B cell (primary cell): ENCODE measurements around the gene IGFN1. TPM values are rescaled to one million over a fixed set of nuclear protein-coding genes. Genes with fewer than 3 reads are reported as not detected.

Source experiments
- ATAC-seq: fragments of 200-7000 bp; cut with Tn5 transposase; one replicate; pipeline ENCODE4 v1.10.0; 2021; ENCODE audit warnings: low read depth, mild to moderate bottlenecking, moderate number of reproducible peaks, moderate library complexity
- CTCF ChIA-PET: fragments of 350-600 bp; sonication (Branson Sonifier 250); formaldehyde crosslinking; loops from one replicate; lab custom pipeline; 2021; ENCODE audit warnings: antibody characterized with exemption, inconsistent platforms; lab: Charles Lee
- POLR2A ChIA-PET: fragments of 350-600 bp; sonication (Branson Sonifier 250); formaldehyde crosslinking; loops from one replicate; lab custom pipeline; 2021; ENCODE audit warnings: antibody characterized with exemption; lab: Charles Lee
- DNase-seq: peaks from one replicate; pipeline ENCODE4 v3.0.0; 2013
- H2AFZ ChIP-seq: 2 replicates; pipeline ENCODE4 v1.6.1; 2012; ENCODE audit warnings: mild to moderate bottlenecking, low read depth, low read length; ENCODE audit not compliant: insufficient read depth, poor library complexity, severe bottlenecking
- H3K27ac ChIP-seq, 2 donors: 1 replicate in 1 of 2; 2 replicates in 1 of 2; pipeline ENCODE4 v1.5.1; 2012 to 2013; ENCODE audit warnings: low read length in 2 of 2, mild to moderate bottlenecking in 2 of 2, moderate library complexity in 1 of 2
- H3K27me3 ChIP-seq, 4 experiments: fragments of 200-600 bp in 1 of 4; sonication (generic) in 1 of 4; replicated peaks in 1 of 4; 1 replicate in 2 of 4; 2 replicates in 2 of 4; pipeline versions ENCODE4 v1.6.1 to v1.7.0; 2013 to 2016; ENCODE audit warnings: low read length in 3 of 4, mild to moderate bottlenecking in 2 of 4, mixed read lengths in 1 of 4, moderate library complexity in 1 of 4; ENCODE audit not compliant: insufficient read depth in 4 of 4, control insufficient read depth in 3 of 4; ENCODE audit errors: control extremely low read depth in 1 of 4
- H3K36me3 ChIP-seq, 2 experiments: replicated peaks in 1 of 2; 1 replicate in 1 of 2; 2 replicates in 1 of 2; pipeline versions ENCODE4 v1.6.1 to v1.7.1; 2013; ENCODE audit warnings: low read length in 1 of 2; ENCODE audit not compliant: insufficient read depth in 2 of 2, control insufficient read depth in 1 of 2; ENCODE audit errors: control extremely low read depth in 1 of 2, extremely low read depth in 1 of 2
- H3K4me1 ChIP-seq, 2 donors: fragments of 200-600 bp in 1 of 2; sonication (generic) in 1 of 2; 1 replicate in 1 of 2; 2 replicates in 1 of 2; pipeline versions ENCODE4 v1.5.1 to v1.6.1; 2013 to 2017; ENCODE audit warnings: low read length in 2 of 2; ENCODE audit not compliant: control insufficient read depth in 2 of 2, insufficient read depth in 2 of 2
- H3K4me2 ChIP-seq: replicated peaks from 2 replicates; pipeline ENCODE3; 2012; ENCODE audit warnings: mild to moderate bottlenecking, low read depth, low read length; ENCODE audit not compliant: poor library complexity, severe bottlenecking
- H3K4me3 ChIP-seq, 5 experiments: fragments of 200-600 bp in 1 of 5; sonication (generic) in 1 of 5; 1 replicate in 3 of 5; 2 replicates in 2 of 5; pipeline versions ENCODE4 v1.5.1 to v1.7.0; 2011 to 2016; ENCODE audit warnings: low read length in 4 of 5, mild to moderate bottlenecking in 4 of 5, low read depth in 2 of 5, control low read depth in 1 of 5, moderate library complexity in 1 of 5; ENCODE audit not compliant: insufficient read depth in 1 of 5; ENCODE audit errors: control extremely low read depth in 1 of 5, extremely low read depth in 1 of 5
- H3K79me2 ChIP-seq: fragments of 200-600 bp; sonication (generic); one replicate; pipeline ENCODE4 v1.6.0; 2016; ENCODE audit warnings: low read length; ENCODE audit not compliant: control insufficient read depth, insufficient read depth
- H3K9ac ChIP-seq: fragments of 200-600 bp; sonication (generic); 2 replicates; pipeline ENCODE4 v1.6.1; 2017; ENCODE audit warnings: mild to moderate bottlenecking, low read length, moderate library complexity
- H3K9me3 ChIP-seq, 3 donors: one replicate each; pipeline versions ENCODE4 v1.6.1 to v1.7.1; 2013; ENCODE audit warnings: low read length in 2 of 3; ENCODE audit not compliant: control insufficient read depth in 2 of 3, insufficient read depth in 1 of 3; ENCODE audit errors: control extremely low read depth in 1 of 3
- H4K20me1 ChIP-seq: 2 replicates; pipeline ENCODE4 v1.6.0; 2012; ENCODE audit warnings: mild to moderate bottlenecking, low read length; ENCODE audit not compliant: insufficient read depth, control insufficient read depth, poor library complexity, severe bottlenecking
- H3K27ac Mint-ChIP-seq: one replicate; pipeline ENCODE4 v1.8.0; 2021; ENCODE audit warnings: mixed read lengths
- H3K27me3 Mint-ChIP-seq: one replicate; pipeline ENCODE4 v1.8.0; 2021; ENCODE audit warnings: mixed read lengths
- H3K4me1 Mint-ChIP-seq: one replicate; pipeline ENCODE4 v1.8.0; 2021; ENCODE audit warnings: mixed read lengths
- H3K4me3 Mint-ChIP-seq: one replicate; pipeline ENCODE4 v1.8.0; 2021; ENCODE audit warnings: mixed read lengths
- H3K9me3 Mint-ChIP-seq: one replicate; pipeline ENCODE4 v1.8.0; 2022; ENCODE audit warnings: mixed read lengths; ENCODE audit not compliant: insufficient read depth
- CTCF ChIP-seq: fragments of 200-600 bp; IDR thresholded peaks from one replicate; pipeline ENCODE4 v1.8.0; 2022; ENCODE audit warnings: antibody characterized with exemption, mild to moderate bottlenecking
- EZH2 ChIP-seq: IDR thresholded peaks from 2 replicates; pipeline ENCODE4 v1.6.1; 2012; ENCODE audit warnings: borderline replicate concordance, low read depth, mild to moderate bottlenecking, moderate library complexity, low read length; ENCODE audit not compliant: insufficient read depth, poor library complexity, severe bottlenecking
- WGBS: methylation state at CpG from one replicate; pipeline ENCODE4 v1.1.5; 2013; ENCODE audit warnings: missing lambda C conversion rate; ENCODE audit not compliant: insufficient coverage; 5-methylcytosine and 5-hydroxymethylcytosine counted together
- intact Hi-C: fragments of 100-400 bp; cut with micrococcal nuclease; formaldehyde crosslinking; loops from one replicate; pipeline ENCODE4 v1.10.0; 2022
- polyA plus RNA-seq: library from polyadenylated mRNA; depleted of rRNA; stranded (reverse); fragments of >200 nt; gene quantifications from 2 replicates; pipeline ENCODE4 v1.2.3, GENCODE V29; 2012
- total RNA-seq, 2 donors: library from RNA; stranded (reverse); fragments of 120-200 nt in 1 of 2; gene quantifications; 1 replicate in 1 of 2; 2 replicates in 1 of 2; pipeline versions ENCODE4 v1.2.3 to v1.2.4, GENCODE V29; 2013 to 2022

The IGFN1 gene
- total and polyA plus RNA-seq, 2 donors (not counting 1 experiment from before 2014, with no cell fraction given), result not detected

- Mint-ChIP-seq H3K4me1 (no peaks in the 10 kb centered on the region), H3K9me3 (peaks cover 4% of the 10 kb centered on the region), H3K4me3 (no peak overlapping the region), H3K27me3 (peaks cover 53% of the 10 kb centered on the region), H3K27ac (no peak overlapping the region)
- WGBS, result no CpG with 5 or more reads among the region's 2 CpGs
- no peak overlapping the region for H3K27ac ChIP-seq
- H2AFZ ChIP-seq, result no peak overlapping the region
- no peak overlapping the region for H3K9ac ChIP-seq
- ATAC-seq (no peak), DNase-seq (no peak)
- no peak overlapping the region for H3K4me3 ChIP-seq
- H3K27me3 ChIP-seq, result peaks cover 0 to 23% (median 6%) of the 10 kb centered on the region in 4 experiments
- ChIA-PET CTCF (no interaction called here), POLR2A (no interaction called here)
- peaks cover 3 to 4% (median 4%) of the 10 kb centered on the region in 3 donors for H3K9me3 ChIP-seq
- H3K4me2 ChIP-seq, result no peak overlapping the region
- H3K79me2 ChIP-seq, result no peaks in the 10 kb centered on the region
- intact Hi-C loops, result no loop called here
- no peaks in the 10 kb centered on the region for H3K4me1 ChIP-seq
- TF ChIP-seq CTCF, result peak; percentile 8
- no peak for TF ChIP-seq EZH2
- H4K20me1 ChIP-seq, result no peaks in the 10 kb centered on the region
- H3K36me3 ChIP-seq, result no peaks in the 10 kb centered on the region
These were observed 8.9 kb upstream of the IGFN1 start for GRCh38 chr1:201181726-201182125.

DNA sequence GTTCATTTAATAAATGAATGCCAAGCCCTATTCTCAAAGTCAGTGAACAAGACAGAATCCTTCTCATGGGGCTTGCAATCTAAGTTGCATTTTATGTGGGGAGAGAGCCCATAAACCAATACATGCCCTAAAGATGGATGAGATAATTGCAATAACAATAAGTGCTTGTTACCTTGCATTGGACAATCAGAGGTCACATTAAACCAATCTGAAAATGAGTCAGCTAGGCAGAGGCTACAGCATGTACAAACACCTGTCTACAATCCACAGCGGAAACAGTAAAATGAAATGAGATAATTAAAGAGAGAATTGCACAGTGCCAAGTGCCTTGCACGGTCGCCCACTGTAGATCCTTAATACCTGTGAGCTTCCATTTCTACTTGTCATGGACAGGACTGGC is 7.4 kb upstream of the IGFN1 start:
- ATAC-seq (no peak), DNase-seq (no peak)
- no peaks in the 10 kb centered on the region for H3K36me3 ChIP-seq
- H3K79me2 ChIP-seq, result no peaks in the 10 kb centered on the region
- no peak overlapping the region for H3K9ac ChIP-seq
- POLR2A ChIA-PET, result no interaction called here
- CTCF ChIA-PET, result no interaction called here
- H3K27me3 ChIP-seq, result peaks cover 0 to 13% (median 2%) of the 10 kb centered on the region in 4 experiments
- intact Hi-C loops, result no loop called here
- no peaks in the 10 kb centered on the region for H3K4me1 ChIP-seq
- peaks cover 3 to 4% (median 4%) of the 10 kb centered on the region in 3 donors for H3K9me3 ChIP-seq
- WGBS, result 80% methylated on average over 1 of the region's 3 CpGs
- Mint-ChIP-seq H3K9me3 (peaks cover 2% of the 10 kb centered on the region), H3K27ac (no peak overlapping the region), H3K4me3 (no peak overlapping the region), H3K27me3 (peaks cover 53% of the 10 kb centered on the region), H3K4me1 (no peaks in the 10 kb centered on the region)
- H3K27ac ChIP-seq, result no peak overlapping the region
- no peak overlapping the region for H3K4me2 ChIP-seq
- H2AFZ ChIP-seq, result no peak overlapping the region
- no peaks in the 10 kb centered on the region for H4K20me1 ChIP-seq
- TF ChIP-seq EZH2 (no peak), CTCF (no peak)
- no peak overlapping the region for H3K4me3 ChIP-seq
